Ectodermal cell (in vitro differentiated cells): ENCODE data around the gene PSMD13.

Source experiments
- H3K27ac ChIP-seq: 2 replicates; pipeline ENCODE4 v1.7.0; 2013; ENCODE audit warnings: mild to moderate bottlenecking, low read depth, low read length; ENCODE audit not compliant: insufficient read depth, poor library complexity, severe bottlenecking
- H3K27me3 ChIP-seq: 2 replicates; pipeline ENCODE4 v1.7.0; 2013; ENCODE audit warnings: mild to moderate bottlenecking, low read length; ENCODE audit not compliant: insufficient read depth, control insufficient read depth, poor library complexity, severe bottlenecking
- H3K36me3 ChIP-seq: one replicate; pipeline ENCODE4 v1.7.0; 2013; ENCODE audit warnings: low read length; ENCODE audit not compliant: control insufficient read depth, insufficient read depth
- H3K4me1 ChIP-seq: one replicate; pipeline ENCODE4 v1.7.0; 2013; ENCODE audit warnings: low read length; ENCODE audit not compliant: control insufficient read depth, insufficient read depth
- H3K4me3 ChIP-seq: 2 replicates; pipeline ENCODE4 v1.7.0; 2013; ENCODE audit warnings: low read depth, low read length, control low read depth; ENCODE audit not compliant: insufficient read depth
- H3K9me3 ChIP-seq: 2 replicates; pipeline ENCODE4 v1.7.0; 2013; ENCODE audit warnings: mild to moderate bottlenecking, low read length, moderate library complexity; ENCODE audit not compliant: control insufficient read depth
- WGBS, 2 experiments: methylation state at CpG; one replicate each; pipeline ENCODE4 v1.1.7; 2013; ENCODE audit warnings: missing lambda C conversion rate in 2 of 2; 5-methylcytosine and 5-hydroxymethylcytosine counted together

PSMD13 gene

GRCh38 chr11:205221-206001, 31.4 kb upstream of the PSMD13 start:
- H3K4me1 ChIP-seq = peaks cover 7% of the 10 kb centered on the region
- no peak overlapping the region for H3K4me3 ChIP-seq
- no peaks in the 10 kb centered on the region for H3K27me3 ChIP-seq
- no peaks in the 10 kb centered on the region for H3K9me3 ChIP-seq
- WGBS, 2 experiments = 94 to 96% methylated on average over 16 of the region's 16 CpGs
- H3K36me3 ChIP-seq = peaks cover 2% of the 10 kb centered on the region
- no peak overlapping the region for H3K27ac ChIP-seq

GRCh38 chr11:206002-206384, 30.8 kb upstream of the PSMD13 start:
- H3K4me3 ChIP-seq = peak overlapping the region; percentile 84
- no peaks in the 10 kb centered on the region for H3K9me3 ChIP-seq
- peaks cover 7% of the 10 kb centered on the region for H3K36me3 ChIP-seq
- WGBS, 2 experiments = 85 to 86% methylated on average over 7 of the region's 7 CpGs
- peaks cover 7% of the 10 kb centered on the region for H3K4me1 ChIP-seq
- H3K27me3 ChIP-seq = no peaks in the 10 kb centered on the region
- H3K27ac ChIP-seq = no peak overlapping the region

DNA sequence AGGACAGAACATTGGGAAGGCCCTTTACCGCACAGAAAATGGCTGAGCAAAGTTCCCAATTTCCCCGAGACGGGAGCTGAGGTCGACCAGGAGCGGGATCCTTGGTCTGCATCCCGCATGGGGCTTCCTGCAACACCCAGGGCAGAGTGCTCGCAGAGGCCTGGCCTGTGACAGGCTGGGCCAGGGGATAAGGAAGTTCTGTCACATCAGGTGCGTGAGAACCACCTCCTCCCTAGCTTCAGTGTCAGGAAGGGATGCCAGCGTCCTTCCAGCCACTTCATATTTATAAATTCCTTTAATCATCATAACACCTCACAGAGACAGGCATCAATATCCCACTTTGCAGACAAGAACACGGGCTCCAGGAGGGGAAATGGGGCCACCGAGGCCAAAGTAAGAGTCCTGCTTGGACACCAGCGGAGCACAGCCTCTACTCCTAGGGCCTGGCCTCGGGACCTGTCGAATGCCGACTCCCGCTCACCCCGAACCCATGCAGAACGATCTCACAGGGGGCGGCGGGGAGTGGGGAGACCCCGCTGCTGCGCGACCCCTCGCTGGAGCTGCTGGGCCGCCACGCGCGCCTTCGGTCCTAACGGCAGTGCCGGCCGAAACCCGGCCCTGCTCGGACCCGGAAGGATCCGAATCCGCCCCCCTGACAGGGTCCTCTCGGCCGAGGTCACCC, 30.1 kb upstream of the PSMD13 start:
- no peak overlapping the region for H3K27ac ChIP-seq
- peaks cover 13% of the 10 kb centered on the region for H3K36me3 ChIP-seq
- WGBS, 2 experiments = 12 to 13% methylated on average over 39 of the region's 39 CpGs
- no peaks in the 10 kb centered on the region for H3K27me3 ChIP-seq
- H3K9me3 ChIP-seq = no peaks in the 10 kb centered on the region
- peaks cover 7% of the 10 kb centered on the region for H3K4me1 ChIP-seq
- H3K4me3 ChIP-seq = peak overlapping the region; percentile 84

DNA sequence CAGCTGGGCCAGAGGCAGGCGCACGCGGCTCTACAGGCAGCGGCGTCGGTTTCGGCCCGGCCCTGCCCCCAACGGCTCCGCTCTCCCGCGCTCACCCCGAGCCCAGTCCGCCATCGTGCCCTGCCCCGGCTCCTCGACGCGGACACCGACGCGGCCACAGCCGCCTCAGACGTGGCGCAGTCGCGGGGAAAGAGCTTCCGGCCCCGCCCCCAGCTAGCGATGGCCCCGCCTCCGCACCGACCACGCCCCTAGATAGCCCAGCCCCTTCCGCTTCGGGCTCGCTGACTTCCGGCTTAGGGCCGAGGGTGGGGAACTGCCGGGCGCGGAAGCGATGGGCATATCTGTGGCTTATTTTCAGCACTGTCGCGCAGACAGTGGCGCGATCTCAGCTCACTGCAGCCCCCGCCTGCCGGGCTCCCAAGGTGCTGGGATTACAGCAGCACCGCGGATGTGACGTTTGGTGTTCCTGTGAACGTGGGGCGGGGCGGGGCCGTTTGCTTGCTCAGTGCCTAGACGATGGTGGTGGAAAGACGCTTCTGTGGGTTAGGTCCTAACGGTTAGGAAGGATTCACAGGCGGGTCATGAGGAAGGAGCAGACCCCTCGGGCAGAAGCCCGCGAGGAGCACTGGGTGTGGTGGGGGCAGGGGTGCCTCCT, 29.4 kb upstream of the PSMD13 start, which contains the start of the genes BET1L and RIC8A:
Gene BET1L (minus strand): TSS at position 192 of the 655 bp plus-strand sequence. CDS start 78 bp downstream, at position 114.
Gene RIC8A (plus strand): TSS at position 501 of the 655 bp plus-strand sequence. CDS start 1,147 bp downstream, outside the sequence.
- no peaks in the 10 kb centered on the region for H3K9me3 ChIP-seq
- peak within 1 kb of the TSS; percentile 84 for H3K4me3 ChIP-seq
- H3K4me1 ChIP-seq = peaks cover 7% of the 10 kb centered on the region
- WGBS, 2 experiments = 0% methylated on average over 63 of the region's 63 CpGs
- peaks cover 20% of the 10 kb centered on the region for H3K36me3 ChIP-seq
- H3K27ac ChIP-seq = peak within 1 kb of the TSS; percentile 93
- no peaks in the 10 kb centered on the region for H3K27me3 ChIP-seq

DNA sequence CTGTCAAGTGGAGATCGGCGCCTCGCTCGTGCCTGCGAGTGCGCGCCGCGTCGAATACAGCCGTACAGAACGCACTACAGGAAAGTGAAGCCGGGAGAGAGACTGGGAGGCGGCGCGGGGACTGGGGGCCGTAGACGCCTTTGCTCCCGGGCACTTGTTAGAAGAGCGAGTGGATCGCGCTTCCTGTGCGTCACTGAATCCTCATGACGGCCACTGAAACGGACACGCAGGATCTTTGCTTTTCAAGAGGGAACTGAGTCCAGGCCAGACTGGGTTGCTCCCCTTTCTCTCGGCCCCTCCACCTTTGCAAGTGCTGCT, 29.0 kb upstream of the PSMD13 start:
- Histone ChIP-seq H3K9me3 (no peaks in the 10 kb centered on the region), H3K4me1 (peaks cover 7% of the 10 kb centered on the region), H3K4me3 (peak overlapping the region; percentile 84), H3K27me3 (no peaks in the 10 kb centered on the region), H3K36me3 (peaks cover 25% of the 10 kb centered on the region), H3K27ac (peak overlapping the region; percentile 93)
- WGBS, 2 experiments = 1% methylated on average over 27 of the region's 27 CpGs

GRCh38 chr11:208181-208916, 28.4 kb upstream of the PSMD13 start:
- WGBS, 2 experiments = 0% methylated on average over 57 of the region's 57 CpGs
- H3K36me3 ChIP-seq = peaks cover 30% of the 10 kb centered on the region
- H3K27ac ChIP-seq = peak overlapping the region; percentile 93
- H3K4me1 ChIP-seq = peaks cover 7% of the 10 kb centered on the region
- no peaks in the 10 kb centered on the region for H3K27me3 ChIP-seq
- peak overlapping the region; percentile 84 for H3K4me3 ChIP-seq
- H3K9me3 ChIP-seq = no peaks in the 10 kb centered on the region

GRCh38 chr11:208917-209260, 27.9 kb upstream of the PSMD13 start:
- Histone ChIP-seq H3K36me3 (peaks cover 32% of the 10 kb centered on the region), H3K27ac (no peak overlapping the region), H3K4me1 (peaks cover 7% of the 10 kb centered on the region), H3K4me3 (peak overlapping the region; percentile 84), H3K9me3 (no peaks in the 10 kb centered on the region), H3K27me3 (no peaks in the 10 kb centered on the region)
- 2% methylated on average over 26 of the region's 26 CpGs for WGBS, 2 experiments

- H3K9me3 ChIP-seq = no peaks in the 10 kb centered on the region
- no peaks in the 10 kb centered on the region for H3K27me3 ChIP-seq
- H3K36me3 ChIP-seq = peaks cover 36% of the 10 kb centered on the region
- 75% methylated on average over 29 of the region's 29 CpGs for WGBS, 2 experiments
- no peak overlapping the region for H3K27ac ChIP-seq
- peak overlapping the region; percentile 84 for H3K4me3 ChIP-seq
- H3K4me1 ChIP-seq = peaks cover 7% of the 10 kb centered on the region
Measured at GRCh38 chr11:209275-210121, 27.3 kb upstream of the PSMD13 start.

DNA sequence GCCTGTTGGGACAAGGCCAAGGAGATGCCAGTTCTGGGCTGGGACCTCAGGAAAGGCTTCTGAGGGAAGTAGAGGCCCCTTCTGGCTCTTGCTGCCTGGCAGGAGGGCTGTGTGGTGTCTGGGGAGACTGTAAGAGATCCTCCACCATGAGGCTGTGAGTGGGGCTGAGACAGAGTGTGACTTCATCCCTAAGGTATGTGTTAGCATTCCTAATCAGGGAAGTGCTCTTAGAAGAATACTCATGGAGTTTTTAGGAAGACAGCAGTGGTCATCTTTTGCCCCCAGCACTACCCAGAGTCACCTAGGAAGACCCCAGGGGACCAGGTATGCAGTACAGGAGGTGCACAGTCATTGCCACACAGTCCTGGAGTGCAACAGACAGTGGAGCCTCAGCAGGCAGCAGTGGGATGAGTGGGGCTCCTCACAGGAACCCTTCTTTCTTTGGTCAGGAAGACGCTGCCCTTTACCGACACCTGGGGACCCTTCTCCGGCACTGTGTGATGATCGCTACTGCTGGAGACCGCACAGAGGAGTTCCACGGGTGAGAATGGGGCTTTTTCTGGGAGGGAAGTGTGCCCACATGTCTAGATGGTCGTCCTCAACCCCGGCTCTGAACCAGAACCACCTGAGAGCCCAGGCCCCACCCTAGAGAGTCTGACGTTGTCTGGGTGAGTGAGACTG, 26.5 kb upstream of the PSMD13 start:
- H3K9me3 ChIP-seq = no peaks in the 10 kb centered on the region
- no peak overlapping the region for H3K27ac ChIP-seq
- H3K4me1 ChIP-seq = peaks cover 7% of the 10 kb centered on the region
- H3K27me3 ChIP-seq = no peaks in the 10 kb centered on the region
- peaks cover 36% of the 10 kb centered on the region for H3K36me3 ChIP-seq
- WGBS, 2 experiments = 95 to 97% methylated on average over 9 of the region's 9 CpGs
- no peak overlapping the region for H3K4me3 ChIP-seq
